Jurkat, Clone E6-1 (cell line): ENCODE measurements around the gene PVR.

Experiments
- DNase-seq: peaks from one replicate; pipeline ENCODE4 v3.0.0-alpha.2; 2011; ENCODE audit warnings: low read depth, low spot score
- H3K4me3 ChIP-seq: 2 replicates; pipeline ENCODE4 v1.5.1; 2011; ENCODE audit warnings: mild to moderate bottlenecking, low read length, control low read depth, moderate library complexity

The PVR gene

DNA sequence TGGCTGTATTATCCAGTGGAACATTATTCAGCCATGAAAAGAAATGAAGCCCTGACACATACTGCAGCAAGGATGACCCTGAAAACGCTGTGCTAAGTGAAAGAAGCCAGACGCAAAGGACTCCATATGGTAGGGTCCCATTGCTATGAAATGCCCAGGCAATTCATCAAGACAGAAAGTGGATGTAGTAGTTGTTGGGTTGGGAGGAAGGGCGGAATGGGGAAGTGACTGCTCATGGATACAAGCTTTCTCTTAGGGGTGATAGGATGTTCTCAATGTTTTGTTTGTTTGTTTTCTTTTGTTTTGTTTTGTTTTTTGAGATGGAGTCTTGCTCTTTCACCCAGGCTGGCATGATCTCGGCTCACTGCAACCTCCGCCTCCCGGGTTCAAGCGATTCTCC lies 44.2 kb downstream of the PVR start:
- no peak overlapping the region for H3K4me3 ChIP-seq
- DNase-seq = no peak

DNA sequence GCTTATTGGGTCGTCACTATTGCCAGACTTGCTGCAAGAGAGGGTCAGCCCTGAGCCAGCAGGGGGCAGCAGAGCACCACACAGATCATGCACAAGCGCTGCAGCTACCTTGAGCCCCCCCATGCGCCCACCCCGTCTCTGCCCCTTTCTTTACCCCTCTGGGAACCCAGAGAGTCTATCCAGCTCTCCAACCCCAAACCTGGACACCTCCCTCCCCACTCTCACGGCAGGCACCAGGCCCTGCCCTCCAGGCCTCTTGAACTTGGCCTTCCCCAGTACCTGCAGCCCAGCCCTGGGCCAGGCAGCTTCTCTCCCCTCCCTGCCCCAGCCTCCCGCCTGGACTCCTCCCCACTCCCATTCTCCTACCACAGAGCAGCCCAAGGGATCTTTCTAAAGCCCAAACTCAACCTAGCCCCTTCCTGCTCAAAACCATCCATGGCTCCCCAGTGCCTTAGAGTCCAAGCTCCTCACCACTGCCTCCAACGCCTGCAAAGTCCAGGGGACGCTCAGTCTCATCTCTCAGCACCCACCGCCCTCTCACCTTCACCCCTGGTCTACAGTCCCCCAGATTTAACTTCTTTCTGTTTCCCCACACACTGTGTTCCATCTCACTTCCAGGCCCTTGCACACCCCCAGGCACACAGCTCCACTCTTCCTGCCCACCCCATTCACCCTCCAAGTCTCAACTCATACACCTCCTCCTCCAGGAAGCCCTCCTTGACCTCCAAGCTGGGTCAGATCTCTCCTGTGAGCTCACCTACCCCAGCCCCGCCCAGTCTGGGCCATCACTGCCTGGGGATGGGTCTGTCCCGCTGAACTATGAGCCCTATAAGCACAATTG lies 45.8 kb downstream of the PVR start:
- peak; percentile 67 for DNase-seq

DNA sequence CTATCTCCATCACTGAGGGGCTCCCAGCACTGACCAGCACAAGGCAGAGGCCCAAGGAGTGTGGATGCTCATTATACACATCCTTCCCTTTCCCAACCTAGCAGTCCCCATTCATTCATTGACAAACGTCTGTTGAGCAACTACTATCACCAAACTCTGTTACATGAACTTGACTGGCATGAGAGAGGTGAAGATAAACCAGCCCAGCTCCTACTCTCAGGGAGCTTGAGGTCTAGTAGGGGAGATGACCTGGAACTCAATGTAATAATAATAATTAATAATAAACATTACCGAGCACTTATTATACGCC lies 46.4 kb downstream of the PVR start:
- no peak for DNase-seq
- H3K4me3 ChIP-seq = no peak overlapping the region

More for the DNA sequence above, 45.8 kb downstream of the PVR start:
- no peak overlapping the region for H3K4me3 ChIP-seq

DNA sequence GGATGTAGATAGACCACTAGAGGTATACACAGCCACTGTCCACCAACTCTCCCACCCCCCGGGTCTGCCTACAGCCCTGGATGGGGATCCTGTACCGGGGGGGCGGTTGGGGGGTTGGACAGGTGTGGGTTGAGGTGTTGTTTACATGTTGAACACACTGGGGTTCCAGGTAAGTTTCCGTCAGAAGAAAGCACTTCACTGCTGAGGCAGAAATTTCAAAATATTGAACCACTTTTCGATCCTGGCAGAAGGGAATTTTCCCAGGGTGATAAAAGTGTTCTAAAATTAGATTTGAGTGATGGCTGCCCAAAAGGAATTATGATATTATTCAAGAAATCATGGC lies 48.6 kb downstream of the PVR start:
- H3K4me3 ChIP-seq = no peak overlapping the region

DNA sequence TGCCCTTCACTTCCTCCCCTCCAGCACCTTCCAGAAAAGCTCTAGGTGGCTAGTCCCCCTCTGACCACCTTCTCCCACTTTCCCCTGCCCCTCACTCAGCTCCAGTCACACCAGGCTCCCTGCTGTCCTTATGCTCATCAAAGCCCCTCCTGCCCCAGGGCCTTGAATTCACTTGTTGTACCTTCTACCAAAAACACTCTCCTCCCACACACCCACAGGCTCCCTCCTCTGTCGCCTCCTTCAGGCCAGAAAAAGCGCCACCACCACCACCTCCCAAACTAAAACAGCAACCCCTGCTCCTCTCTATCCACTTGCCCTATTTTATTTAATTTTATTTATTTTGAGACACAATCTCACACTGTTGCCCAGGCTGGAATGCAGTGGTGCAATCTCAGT lies 50.5 kb downstream of the PVR start:
- no peak for DNase-seq
- H3K4me3 ChIP-seq = no peak overlapping the region

More for the DNA sequence above, 48.6 kb downstream of the PVR start:
- no peak for DNase-seq

DNA sequence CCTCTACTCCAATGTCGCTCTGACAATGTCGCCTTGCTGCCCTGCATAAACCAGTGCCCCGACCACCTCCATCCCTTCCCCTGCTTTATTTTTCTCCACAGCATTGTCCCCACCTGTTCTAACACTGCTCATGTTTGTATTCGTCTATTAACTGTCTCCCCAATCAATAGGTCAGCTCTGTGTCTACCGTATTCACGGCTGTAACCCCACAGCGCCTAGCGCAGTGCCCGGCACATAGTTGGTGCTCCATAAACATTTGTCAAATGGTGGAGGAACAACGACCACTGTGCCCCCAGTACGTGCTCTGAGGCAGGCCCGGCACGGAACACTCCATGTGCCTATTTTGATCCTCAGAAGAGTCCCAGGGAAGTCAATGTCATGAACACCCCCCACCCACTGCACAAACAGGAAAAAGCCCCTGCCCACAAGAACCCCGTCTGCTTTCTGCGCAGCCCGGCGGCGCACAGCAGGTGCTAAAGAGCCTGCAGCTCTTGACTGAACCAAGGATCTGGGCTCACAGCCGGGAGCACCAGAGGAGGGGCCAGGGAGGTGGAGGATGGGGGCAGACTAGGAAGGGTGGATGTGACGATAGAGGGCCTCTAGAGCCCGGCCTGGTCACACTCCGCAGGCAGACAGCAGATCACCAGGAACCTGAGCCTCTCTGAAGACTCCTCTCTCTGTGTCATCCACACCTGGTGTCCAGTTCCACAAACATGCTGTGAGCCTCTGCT lies 53.4 kb downstream of the PVR start:
- no peak overlapping the region for H3K4me3 ChIP-seq
- DNase-seq = no peak

DNA sequence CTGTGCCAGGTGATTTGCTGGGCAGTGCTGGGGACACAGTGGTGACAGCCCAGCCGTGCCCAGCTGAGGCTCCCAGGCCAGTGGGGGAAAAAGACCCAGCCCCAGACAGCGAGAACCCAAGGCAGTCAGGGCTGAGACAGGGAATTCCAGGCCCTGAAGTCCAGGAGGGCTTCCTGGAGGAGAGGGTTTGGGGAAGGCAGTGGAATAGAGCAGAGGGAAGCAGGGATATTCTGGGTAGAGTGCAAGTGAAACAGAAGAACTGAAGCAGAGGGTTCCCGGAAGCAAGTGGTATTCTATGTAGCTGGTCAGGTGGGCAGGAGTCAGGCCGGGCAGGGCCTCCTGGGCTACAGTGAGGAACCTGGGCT lies 53.9 kb downstream of the PVR start:
- no peak for DNase-seq
- H3K4me3 ChIP-seq = no peak overlapping the region

DNA sequence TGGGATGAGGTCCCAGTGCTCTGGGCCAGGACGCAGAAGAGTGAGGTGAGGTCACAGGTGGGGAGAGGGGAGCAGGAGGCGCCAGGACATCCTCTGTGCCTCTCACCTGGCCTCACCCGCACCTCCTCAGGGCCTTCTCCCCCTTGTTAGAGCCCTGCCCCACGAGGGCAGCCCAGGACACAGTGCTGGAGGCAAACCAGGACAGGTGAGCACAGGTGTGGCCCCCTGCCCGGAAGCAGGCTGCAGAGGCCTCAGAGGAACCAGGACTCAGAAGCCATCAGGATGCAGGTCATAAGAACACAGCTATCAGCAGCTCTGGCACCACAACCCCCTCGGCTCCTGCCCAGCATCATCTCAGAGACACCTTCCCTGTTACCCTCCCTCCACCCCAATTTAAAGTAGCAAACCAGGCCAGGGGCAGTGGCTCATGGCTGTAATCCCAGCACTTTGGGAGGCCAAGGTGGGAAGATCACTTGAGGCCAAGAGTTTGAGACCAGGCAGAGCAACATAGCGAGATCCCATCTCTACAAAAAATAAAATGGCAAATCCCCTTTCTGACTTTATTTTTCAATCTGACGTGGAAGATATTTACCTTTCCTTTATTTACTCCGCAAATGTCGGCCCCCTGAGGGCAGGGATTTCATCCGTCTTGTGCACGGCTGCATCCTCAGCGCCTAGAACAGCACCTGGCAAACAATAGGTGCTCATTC lies 54.9 kb downstream of the PVR start, which contains the start of gene CEACAM16:
Gene CEACAM16, plus strand, starts transcription at position 660 of the 710 bp plus-strand sequence. CDS start 2,306 bp downstream, outside the sequence.
- no peak within 1 kb of the TSS for H3K4me3 ChIP-seq
- DNase-seq = no peak

DNA sequence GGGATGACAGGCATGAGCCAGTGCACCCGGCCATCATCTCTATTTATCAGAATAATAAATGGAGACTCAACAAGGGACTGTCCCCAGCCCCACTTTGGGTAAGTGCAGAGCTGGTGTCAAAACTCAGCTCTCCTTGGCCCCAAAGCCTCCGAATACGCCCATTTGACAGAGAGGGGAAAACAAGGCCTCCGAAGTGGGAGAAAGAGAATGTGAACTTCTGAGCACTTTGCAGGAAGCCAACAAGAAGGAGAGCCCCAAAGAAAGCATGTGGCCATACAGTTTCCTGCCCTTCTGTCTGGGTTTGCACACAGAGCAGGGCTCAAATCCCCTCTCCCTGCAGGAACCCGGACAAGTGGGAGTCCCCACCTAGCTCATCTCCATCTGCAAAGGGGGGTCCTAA lies 56.8 kb downstream of the PVR start:
- no peak for DNase-seq
- no peak overlapping the region for H3K4me3 ChIP-seq

DNA sequence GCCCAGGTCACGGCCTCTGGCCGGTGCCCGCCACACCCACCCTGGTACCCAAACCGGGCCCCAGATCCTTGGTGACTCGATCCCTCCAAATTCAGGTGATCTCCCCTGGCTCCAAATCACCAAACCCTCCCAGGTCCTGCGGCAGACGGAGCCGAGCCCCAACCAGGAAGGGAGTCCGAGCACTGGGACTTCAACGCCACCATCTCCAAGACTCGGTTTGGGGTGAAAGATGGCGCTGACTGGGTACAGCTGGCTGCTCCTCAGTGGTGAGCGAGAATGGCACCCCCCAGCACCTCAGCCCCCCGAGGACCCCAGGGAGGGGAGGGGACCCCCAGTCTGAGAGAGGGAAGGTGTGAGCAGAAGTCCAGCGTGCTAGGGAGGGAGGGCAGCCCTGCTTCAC lies 57.5 kb downstream of the PVR start:
- no peak for DNase-seq
- H3K4me3 ChIP-seq = no peak overlapping the region

DNA sequence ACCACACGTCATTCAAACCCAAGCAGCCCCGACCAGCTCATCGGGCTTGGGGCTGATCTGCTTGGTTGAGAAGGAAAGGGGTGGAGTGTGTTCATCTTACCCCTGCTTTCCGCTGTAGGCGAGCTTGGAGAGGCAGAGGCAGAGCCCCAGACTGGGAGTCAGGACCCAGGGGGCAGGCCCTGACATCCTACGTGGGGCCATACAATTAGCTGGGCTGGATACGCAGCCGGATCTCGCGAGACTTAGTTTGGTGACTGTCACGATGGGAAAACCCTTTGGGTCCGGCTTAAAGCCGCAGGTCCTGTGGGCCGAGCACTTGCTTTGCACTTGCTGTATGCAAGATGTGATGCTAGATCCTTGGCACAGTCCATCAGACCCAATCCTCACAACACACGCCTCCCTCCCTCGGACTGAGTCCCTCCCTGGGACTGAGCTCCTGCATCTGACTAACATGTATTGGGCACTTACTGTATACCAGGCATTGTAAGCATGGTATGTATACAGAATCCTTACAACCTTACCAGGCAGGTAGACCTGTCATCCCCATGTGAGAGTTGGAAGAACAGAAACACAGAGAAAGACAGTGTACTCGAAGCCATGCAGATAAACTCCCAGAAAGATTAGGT lies 59.0 kb downstream of the PVR start:
- DNase-seq = no peak
- H3K4me3 ChIP-seq = no peak overlapping the region

DNA sequence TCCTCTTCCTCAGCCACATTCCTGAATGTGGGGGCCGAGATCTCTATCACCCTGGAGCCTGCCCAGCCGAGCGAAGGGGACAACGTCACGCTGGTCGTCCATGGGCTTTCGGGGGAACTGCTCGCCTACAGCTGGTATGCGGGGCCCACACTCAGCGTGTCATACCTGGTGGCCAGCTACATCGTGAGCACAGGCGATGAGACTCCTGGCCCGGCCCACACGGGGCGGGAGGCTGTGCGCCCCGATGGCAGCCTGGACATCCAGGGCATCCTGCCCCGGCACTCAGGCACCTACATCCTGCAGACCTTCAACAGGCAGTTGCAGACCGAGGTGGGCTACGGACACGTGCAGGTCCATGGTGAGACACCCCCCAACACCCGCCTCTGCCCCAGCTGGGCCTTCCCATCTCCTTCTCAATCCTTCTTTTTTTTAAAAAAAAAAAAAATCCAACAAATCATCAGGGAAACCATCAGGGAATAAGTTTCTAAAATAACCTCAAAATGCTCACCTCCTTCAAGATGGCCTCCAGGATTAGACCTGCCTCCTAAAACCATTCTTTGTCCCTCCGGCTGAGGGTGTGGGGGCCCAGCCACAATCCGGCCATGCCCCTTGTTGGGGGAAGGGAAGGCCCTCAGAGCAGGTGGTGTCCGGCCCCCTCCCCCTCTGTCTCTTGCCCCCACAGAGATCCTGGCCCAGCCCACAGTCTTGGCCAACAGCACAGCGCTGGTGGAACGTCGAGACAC lies 59.8 kb downstream of the PVR start:
- no peak overlapping the region for H3K4me3 ChIP-seq
- DNase-seq = no peak

DNA sequence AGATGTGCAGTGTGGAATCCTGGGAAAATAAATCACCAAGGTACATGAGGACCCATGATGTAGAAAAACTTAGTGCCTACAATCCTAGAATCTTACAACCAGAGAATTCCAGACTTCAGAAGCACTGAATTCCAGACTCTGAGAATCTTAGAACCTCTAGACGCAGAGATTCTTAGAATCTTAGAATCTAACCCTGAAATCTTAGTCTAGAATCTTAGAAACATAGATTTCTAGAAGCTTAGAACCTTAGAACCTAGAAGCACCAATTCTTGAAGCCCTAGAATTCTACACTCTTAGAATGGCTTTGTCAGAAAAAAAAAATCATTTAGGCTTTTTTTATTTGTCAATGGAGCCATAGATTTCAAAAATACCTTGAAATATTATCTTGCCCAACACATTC lies 61.3 kb downstream of the PVR start:
- no peak for DNase-seq
- H3K4me3 ChIP-seq = no peak overlapping the region

DNA sequence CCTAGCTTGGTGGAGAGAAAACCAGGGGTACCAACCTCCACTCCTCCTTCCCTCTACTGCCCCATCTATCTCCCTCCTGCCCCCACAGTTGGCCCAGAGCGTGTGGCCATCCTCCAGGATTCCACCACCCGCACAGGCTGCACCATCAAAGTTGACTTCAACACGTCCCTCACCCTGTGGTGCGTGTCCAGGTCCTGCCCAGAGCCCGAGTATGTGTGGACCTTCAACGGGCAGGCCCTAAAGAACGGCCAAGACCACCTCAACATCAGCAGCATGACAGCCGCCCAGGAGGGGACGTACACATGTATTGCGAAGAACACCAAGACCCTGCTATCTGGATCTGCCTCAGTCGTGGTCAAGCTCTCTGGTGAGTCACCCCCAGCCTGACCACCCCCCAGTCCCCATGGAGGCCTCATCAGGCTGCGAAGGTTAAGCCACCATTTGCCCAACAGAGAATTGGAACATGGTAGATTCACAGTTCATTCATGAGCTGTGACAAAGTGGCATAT lies 61.8 kb downstream of the PVR start:
- DNase-seq = no peak
- no peak overlapping the region for H3K4me3 ChIP-seq

DNA sequence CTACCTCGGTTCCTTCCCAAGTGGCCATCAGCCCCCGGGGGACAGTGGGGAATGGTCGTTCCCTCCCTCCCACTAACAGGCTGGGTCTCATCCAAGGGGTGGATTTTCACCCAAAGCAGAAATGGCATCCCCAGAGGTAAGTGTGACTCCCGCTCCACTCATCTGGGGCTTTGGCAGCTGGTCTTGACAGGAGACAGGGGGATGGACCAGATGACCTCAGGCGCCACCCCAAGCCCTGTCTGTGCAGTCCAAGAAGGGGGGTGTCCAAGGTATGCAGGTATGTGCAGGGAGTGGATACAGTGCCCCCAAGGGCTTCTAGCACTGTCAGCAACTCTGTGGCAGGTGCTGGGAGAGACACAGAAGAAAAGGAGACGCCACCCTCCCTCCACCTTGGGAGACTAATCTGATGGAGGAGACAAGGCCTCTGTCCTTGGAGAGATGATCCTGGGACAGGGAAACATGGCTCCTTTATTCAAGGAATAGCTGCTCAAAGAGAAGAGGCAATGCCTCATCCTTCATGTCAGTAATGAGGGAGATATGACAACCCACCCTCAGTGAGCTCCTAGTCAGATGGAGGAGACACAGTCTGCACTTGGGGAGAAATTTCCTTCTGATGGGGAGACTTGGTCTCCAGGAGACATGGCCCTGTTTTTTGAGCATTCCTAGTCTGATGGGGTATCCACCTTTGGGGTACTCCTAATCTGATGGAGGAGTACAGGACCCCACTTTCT lies 63.0 kb downstream of the PVR start:
- H3K4me3 ChIP-seq = no peak overlapping the region
- DNase-seq = no peak

DNA sequence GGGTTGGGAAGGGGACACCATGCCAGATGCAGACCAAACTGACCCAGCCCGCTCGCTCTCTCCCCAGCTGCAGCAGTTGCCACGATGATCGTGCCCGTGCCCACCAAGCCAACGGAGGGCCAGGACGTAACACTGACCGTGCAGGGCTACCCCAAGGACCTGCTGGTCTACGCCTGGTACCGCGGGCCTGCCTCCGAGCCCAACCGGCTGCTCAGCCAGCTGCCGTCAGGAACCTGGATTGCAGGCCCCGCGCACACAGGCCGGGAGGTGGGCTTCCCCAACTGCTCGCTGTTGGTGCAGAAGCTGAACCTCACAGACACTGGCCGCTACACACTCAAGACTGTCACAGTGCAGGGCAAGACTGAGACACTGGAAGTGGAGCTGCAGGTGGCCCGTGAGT lies 64.1 kb downstream of the PVR start:
- DNase-seq = no peak
- no peak overlapping the region for H3K4me3 ChIP-seq

DNA sequence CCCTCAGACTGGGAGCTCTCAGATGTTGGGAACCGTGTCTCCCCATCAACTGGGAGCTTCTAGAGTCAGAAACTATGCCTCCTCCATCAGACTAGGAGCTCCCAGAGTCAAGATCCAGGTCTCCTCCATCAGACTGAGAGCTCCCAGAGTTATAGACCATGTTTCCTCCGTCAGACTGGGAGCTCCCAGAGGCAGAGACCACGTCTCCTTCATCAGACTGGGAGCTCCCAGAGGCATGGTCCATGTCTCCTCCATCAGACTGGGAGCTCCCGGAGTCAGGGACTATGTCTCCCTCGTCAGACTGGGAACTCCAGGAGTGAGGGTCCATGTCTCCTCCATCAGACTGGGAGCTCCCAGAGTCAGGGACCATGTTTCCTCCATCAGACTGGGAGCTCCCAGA lies 65.2 kb downstream of the PVR start:
- no peak for DNase-seq
- H3K4me3 ChIP-seq = no peak overlapping the region
